ENCODE results near the gene CELA1.

DNA sequence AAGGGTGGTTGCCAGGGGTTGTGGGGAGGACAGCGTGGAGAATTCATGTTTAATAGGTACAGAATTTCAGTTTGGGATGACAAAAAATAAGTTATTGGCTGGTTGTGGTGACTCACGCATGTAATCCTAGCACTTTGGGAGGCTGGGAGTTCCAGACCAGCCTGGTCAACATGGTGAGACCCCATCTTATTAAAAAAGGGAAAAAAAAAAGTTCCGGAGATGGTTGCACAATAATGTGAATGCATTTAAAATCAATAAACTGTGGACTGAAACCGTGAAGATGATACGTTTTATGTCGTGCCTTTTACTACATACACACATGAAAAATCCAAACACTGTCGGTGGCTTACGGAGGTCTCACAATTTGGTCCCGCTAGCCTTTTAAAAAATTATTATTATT lies 24.2 kb upstream of the CELA1 start:
- no peak for TF ChIP-seq EZH2 (IDR thresholded peaks at IDR 0.05; ENCODE audit: borderline replicate concordance, low read length)
- TF ChIP-seq CTCF (IDR thresholded peaks at IDR 0.05; ENCODE audit: low read length) = no peak
